Left lung (tissue), 10 donors: ENCODE data around the gene SMPX. TPM values are rescaled to one million over a fixed set of nuclear protein-coding genes. Genes with fewer than 3 reads are reported as not detected.

ENCODE experiments used
- ATAC-seq: fragments of 200-7000 bp; cut with Tn5 transposase; one replicate; pipeline ENCODE4 v1.9.1; 2020; ENCODE audit warnings: moderate library complexity
- DNase-seq, 4 donors: peaks; one replicate each; pipeline ENCODE4 v3.0.0-alpha.2; 2013 to 2020
- H3K27ac ChIP-seq, 2 donors: fragments of 200-600 bp; sonication (generic) in 1 of 2; one replicate each; pipeline versions ENCODE4 v1.5.0 to v1.8.0; 2020 to 2021
- H3K27me3 ChIP-seq, 2 donors: fragments of 200-600 bp; sonication (generic) in 1 of 2; one replicate each; pipeline versions ENCODE4 v1.5.0 to v1.8.0; 2020 to 2021
- H3K36me3 ChIP-seq, 2 donors: fragments of 200-600 bp; sonication (generic) in 1 of 2; one replicate each; pipeline versions ENCODE4 v1.5.0 to v1.8.0; 2020 to 2021
- H3K4me1 ChIP-seq, 2 donors: fragments of 200-600 bp; one replicate each; pipeline ENCODE4 v1.8.0; 2021
- H3K4me3 ChIP-seq, 2 donors: fragments of 200-600 bp; sonication (generic) in 1 of 2; one replicate each; pipeline versions ENCODE4 v1.5.0 to v1.8.0; 2020 to 2021; ENCODE audit warnings: mild to moderate bottlenecking in 1 of 2
- H3K9me3 ChIP-seq, 2 donors: fragments of 200-600 bp; sonication (generic) in 1 of 2; one replicate each; pipeline versions ENCODE4 v1.5.0 to v1.8.0; 2020 to 2021
- intact Hi-C, 2 donors: fragments of 100-400 bp; cut with DNase I; formaldehyde crosslinking; loops; one replicate each; pipeline versions ENCODE4 v1.11.2 to v1.14.2; 2022
- polyA plus RNA-seq, 6 donors: library from polyadenylated mRNA; unstranded; fragments of 120-200 nt; gene quantifications; one replicate each; pipeline ENCODE4 v1.2.1, GENCODE V29; 2013; ENCODE audit not compliant: insufficient read length in 6 of 6
- total RNA-seq, 2 donors: library from RNA; stranded (reverse); fragmentation: NEBNext Ultra II Directional; extraction: Animal tissue kit (Norgen Biotek cat#: 25700); gene quantifications; one replicate each; pipeline ENCODE4 v1.2.1, GENCODE V29; 2021
- TF ChIP-seq, protein P1 (sequence below), 2 donors: fragments of 200-600 bp; sonication (generic) in 1 of 2; IDR thresholded peaks; one replicate each; pipeline versions ENCODE4 v1.5.0 to v1.8.0; 2021; ENCODE audit warnings: antibody characterized with exemption in 2 of 2
- donor health status: DM: no; HTN: yes; CAD: no.
- donor health status: DM: no; HTN: no; CAD: no.

SMPX gene
- total and polyA plus RNA-seq, 8 donors: 3.2 to 10.0 (median 7.7) TPM; not detected in 2

DNA sequence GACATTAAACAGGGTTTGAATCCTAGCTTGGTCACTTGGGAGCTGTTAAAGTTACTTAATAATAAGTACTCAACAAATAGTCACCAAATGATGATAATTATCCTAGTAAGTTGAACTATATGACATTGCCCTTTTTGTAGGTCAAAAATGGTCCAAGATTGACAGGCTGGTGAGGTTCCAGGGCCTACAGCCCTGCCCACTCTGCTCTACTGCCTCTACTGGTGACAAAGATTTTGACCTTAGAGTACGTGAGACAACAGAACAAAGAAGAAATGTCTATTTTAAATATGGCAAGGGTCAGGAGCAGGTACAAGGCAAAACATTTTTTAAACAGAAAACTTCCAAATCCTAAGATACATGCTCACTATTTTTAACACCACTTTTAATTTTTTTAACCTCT lies 572 bp upstream of the SMPX start:
- Histone ChIP-seq H3K9me3 (no peaks in the 10 kb centered on the region), H3K4me3 (no peak overlapping the region), H3K4me1 (no peaks in the 10 kb centered on the region), H3K27me3 (no peaks in the 10 kb centered on the region), H3K36me3 (no peaks in the 10 kb centered on the region), H3K27ac (no peak overlapping the region)
- TF ChIP-seq, protein P1, sequence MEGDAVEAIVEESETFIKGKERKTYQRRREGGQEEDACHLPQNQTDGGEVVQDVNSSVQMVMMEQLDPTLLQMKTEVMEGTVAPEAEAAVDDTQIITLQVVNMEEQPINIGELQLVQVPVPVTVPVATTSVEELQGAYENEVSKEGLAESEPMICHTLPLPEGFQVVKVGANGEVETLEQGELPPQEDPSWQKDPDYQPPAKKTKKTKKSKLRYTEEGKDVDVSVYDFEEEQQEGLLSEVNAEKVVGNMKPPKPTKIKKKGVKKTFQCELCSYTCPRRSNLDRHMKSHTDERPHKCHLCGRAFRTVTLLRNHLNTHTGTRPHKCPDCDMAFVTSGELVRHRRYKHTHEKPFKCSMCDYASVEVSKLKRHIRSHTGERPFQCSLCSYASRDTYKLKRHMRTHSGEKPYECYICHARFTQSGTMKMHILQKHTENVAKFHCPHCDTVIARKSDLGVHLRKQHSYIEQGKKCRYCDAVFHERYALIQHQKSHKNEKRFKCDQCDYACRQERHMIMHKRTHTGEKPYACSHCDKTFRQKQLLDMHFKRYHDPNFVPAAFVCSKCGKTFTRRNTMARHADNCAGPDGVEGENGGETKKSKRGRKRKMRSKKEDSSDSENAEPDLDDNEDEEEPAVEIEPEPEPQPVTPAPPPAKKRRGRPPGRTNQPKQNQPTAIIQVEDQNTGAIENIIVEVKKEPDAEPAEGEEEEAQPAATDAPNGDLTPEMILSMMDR (IDR thresholded peaks at IDR 0.05): no peak
- DNase-seq (no peak), ATAC-seq (no peak)
- intact Hi-C loops: no loop called here

DNA sequence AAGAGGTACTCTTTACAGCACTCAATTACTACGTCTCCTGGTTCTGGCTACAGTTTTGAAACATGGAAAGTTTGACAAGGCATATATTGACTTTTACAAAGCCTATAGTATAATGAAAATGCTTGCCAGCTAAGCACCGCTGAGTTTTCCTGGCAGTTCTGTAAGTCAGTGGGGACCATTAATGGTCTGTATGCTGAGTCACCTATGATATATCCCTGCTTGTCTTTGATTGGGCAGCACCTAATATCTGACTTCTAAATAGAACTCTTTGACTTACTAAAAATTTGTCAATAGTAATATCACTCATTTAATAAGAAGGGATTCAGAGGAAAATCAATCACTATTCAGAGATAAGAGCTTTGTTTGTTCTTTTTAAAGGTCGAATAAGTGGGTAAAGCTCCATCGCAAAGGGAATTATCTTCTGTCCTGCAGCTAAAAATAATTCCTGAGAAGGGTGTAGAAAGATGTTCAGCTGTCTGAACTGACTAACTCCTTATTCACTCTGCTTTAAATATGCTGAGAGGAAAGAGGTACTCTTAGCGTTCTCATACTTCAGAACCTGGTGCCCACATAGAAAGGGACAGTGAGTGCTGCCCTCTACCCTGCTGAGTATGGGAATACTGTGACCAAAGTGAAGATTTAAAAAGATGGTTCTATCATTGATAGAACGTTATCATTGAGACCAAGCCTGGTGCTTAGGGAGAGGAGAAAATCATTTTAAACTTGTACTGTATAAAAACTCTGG lies 959 bp downstream of the SMPX start:
- H3K27ac ChIP-seq: no peak overlapping the region

DNA sequence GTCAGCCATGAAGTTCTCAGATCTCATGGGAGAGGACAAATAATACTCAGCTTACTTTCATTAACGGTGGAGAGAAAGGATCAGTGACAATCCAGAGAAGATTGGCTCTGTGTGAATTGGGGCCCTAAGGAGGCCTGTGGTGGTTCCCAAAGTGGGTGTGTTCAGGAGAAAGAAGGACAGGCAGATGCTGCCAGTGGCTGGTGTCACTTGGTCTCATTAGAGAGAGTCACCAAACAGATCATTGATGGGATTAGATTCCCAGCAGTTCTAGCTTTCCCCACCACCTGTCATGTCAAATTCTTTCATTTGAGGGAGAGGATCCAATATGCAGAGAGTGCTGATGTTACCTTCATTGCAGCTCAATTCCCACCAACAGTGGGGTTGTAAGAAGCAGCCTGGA lies 8.0 kb downstream of the SMPX start:
- no peak for DNase-seq
- H3K27me3 ChIP-seq: no peaks in the 10 kb centered on the region
- TF ChIP-seq, protein P1 (IDR thresholded peaks at IDR 0.05): no peak
- no peak for ATAC-seq
- no peaks in the 10 kb centered on the region for H3K9me3 ChIP-seq
- H3K4me3 ChIP-seq: no peak overlapping the region
- intact Hi-C loops: no loop called here
- H3K36me3 ChIP-seq: no peaks in the 10 kb centered on the region
- H3K4me1 ChIP-seq: no peaks in the 10 kb centered on the region
- no peak overlapping the region for H3K27ac ChIP-seq

More for the DNA sequence above, 959 bp downstream of the SMPX start:
- no peaks in the 10 kb centered on the region for H3K36me3 ChIP-seq
- no peaks in the 10 kb centered on the region for H3K9me3 ChIP-seq
- no peak overlapping the region for H3K4me3 ChIP-seq
- H3K4me1 ChIP-seq: no peaks in the 10 kb centered on the region
- ATAC-seq (peak; percentile 39), DNase-seq (no peak)
- intact Hi-C loops: no loop called here
- TF ChIP-seq, protein P1 (IDR thresholded peaks at IDR 0.05): no peak
- no peaks in the 10 kb centered on the region for H3K27me3 ChIP-seq

DNA sequence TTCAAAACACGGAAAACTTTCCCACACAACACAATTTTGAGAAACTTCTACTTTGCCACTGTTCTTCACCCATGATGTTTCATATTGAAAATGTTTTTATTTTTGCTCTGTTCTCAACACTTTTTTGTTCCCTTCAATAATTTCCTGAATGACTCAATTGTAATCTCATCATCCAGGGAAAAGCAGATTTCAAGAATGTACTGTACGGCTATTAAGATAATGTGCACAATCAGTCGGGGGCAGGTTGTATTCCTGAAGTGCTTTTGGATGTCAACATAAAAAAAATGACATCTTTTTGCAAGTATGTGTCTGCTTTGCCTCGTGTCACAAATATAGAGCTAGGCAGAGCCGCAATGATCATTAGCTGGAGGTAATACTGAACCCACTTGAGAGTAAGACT lies 9.7 kb downstream of the SMPX start:
- Histone ChIP-seq H3K27me3 (no peaks in the 10 kb centered on the region), H3K36me3 (no peaks in the 10 kb centered on the region), H3K4me3 (no peak overlapping the region), H3K9me3 (no peaks in the 10 kb centered on the region), H3K4me1 (no peaks in the 10 kb centered on the region), H3K27ac (no peak overlapping the region)
- no peak for ATAC-seq
- intact Hi-C loops: no loop called here
- no peak for DNase-seq
- TF ChIP-seq, protein P1 (IDR thresholded peaks at IDR 0.05): no peak

DNA sequence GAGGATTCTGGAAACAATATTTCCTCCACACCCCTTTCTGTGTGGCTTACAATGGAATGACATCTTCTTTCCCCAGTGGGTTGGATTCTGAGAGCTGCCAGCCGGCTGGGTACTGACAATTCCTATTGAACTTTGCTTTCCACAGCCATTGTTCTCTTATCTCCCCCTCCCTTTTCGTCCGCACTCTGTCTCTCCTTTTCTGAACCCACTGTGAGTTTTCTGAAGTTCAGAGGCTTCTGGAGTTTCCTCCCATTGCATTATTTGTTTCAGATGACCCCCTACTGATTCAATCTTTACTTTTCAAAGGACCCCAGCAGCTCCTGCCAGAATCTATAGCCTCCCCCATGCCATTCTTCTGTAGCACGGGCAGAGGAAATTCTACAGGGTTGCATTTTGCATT lies 10.4 kb downstream of the SMPX start:
- H3K4me1 ChIP-seq: no peaks in the 10 kb centered on the region
- H3K27ac ChIP-seq: no peak overlapping the region
- H3K9me3 ChIP-seq: no peaks in the 10 kb centered on the region
- DNase-seq: no peak
- no peak for ATAC-seq
- no peaks in the 10 kb centered on the region for H3K27me3 ChIP-seq
- TF ChIP-seq, protein P1 (IDR thresholded peaks at IDR 0.05): no peak
- no peaks in the 10 kb centered on the region for H3K36me3 ChIP-seq
- intact Hi-C loops: no loop called here
- H3K4me3 ChIP-seq: no peak overlapping the region
